Gastroesophageal sphincter (tissue), 3 donors: ENCODE results near the gene TRIO.

Source experiments
- CTCF ChIP-seq, 4 experiments: fragments of 200-600 bp in 2 of 4; fragments of 450-650 bp in 2 of 4; sonication (generic) in 1 of 4; IDR thresholded peaks; one replicate each; pipeline ENCODE4 v1.5.1; 2017 to 2019; ENCODE audit warnings: antibody characterized with exemption in 4 of 4, mild to moderate bottlenecking in 2 of 4, moderate library complexity in 2 of 4
- EP300 ChIP-seq: sonication (generic); formaldehyde crosslinking; IDR thresholded peaks from one replicate; pipeline ENCODE4 v1.6.1; 2017; ENCODE audit warnings: antibody characterized with exemption, mild to moderate bottlenecking
- POLR2A ChIP-seq, 2 donors: fragments of 450-650 bp; IDR thresholded peaks; one replicate each; pipeline ENCODE4 v1.6.1; 2017; ENCODE audit warnings: antibody characterized with exemption in 2 of 2, mild to moderate bottlenecking in 2 of 2, moderate library complexity in 1 of 2

- no peak for TF ChIP-seq CTCF (IDR thresholded peaks at IDR 0.05)
- no peak for TF ChIP-seq EP300
- no peak for TF ChIP-seq POLR2A (IDR thresholded peaks at IDR 0.05)
These were observed 52.4 kb downstream of the TRIO start for GRCh38 chr5:14195588-14195987.
